NB4 (cell line): ENCODE measurements around the gene ARID1B.

Source experiments
- DNase-seq: peaks from one replicate; pipeline ENCODE4 v3.0.0; 2010; ENCODE audit warnings: low read depth
- H3K4me3 ChIP-seq: one replicate; pipeline ENCODE4 v1.5.1; 2011; ENCODE audit warnings: mild to moderate bottlenecking, low read depth, low read length, moderate library complexity
- CTCF ChIP-seq: IDR thresholded peaks from one replicate; pipeline ENCODE4 v1.5.1; 2012; ENCODE audit warnings: low read depth, low read length
- MYC ChIP-seq: IDR thresholded peaks from 2 replicates; pipeline ENCODE4 v1.6.1; 2011; ENCODE audit warnings: low read depth, low read length
- POLR2A ChIP-seq: IDR thresholded peaks from 2 replicates; pipeline ENCODE4 v1.6.1; 2011; ENCODE audit warnings: mild to moderate bottlenecking; ENCODE audit not compliant: insufficient read length; ENCODE audit errors: extremely low read depth
- TF ChIP-seq, protein P1 (sequence below): IDR thresholded peaks from 2 replicates; pipeline ENCODE4 v1.6.1; 2011; ENCODE audit warnings: low read depth, low read length

ARID1B gene

GRCh38 chr6:156844089-156844488, 66.9 kb downstream of the ARID1B start:
- no peak overlapping the region for H3K4me3 ChIP-seq
- TF ChIP-seq CTCF (no peak), MYC (no peak), POLR2A (no peak)
- TF ChIP-seq, protein P1, sequence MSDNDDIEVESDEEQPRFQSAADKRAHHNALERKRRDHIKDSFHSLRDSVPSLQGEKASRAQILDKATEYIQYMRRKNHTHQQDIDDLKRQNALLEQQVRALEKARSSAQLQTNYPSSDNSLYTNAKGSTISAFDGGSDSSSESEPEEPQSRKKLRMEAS: no peak
- no peak for DNase-seq

- TF ChIP-seq CTCF: no peak
- TF ChIP-seq, protein P1: no peak
- no peak for TF ChIP-seq POLR2A
- TF ChIP-seq MYC: no peak
- no peak overlapping the region for H3K4me3 ChIP-seq
- DNase-seq: no peak
Measured at GRCh38 chr6:156845454-156846155, 68.4 kb downstream of the ARID1B start.

DNA sequence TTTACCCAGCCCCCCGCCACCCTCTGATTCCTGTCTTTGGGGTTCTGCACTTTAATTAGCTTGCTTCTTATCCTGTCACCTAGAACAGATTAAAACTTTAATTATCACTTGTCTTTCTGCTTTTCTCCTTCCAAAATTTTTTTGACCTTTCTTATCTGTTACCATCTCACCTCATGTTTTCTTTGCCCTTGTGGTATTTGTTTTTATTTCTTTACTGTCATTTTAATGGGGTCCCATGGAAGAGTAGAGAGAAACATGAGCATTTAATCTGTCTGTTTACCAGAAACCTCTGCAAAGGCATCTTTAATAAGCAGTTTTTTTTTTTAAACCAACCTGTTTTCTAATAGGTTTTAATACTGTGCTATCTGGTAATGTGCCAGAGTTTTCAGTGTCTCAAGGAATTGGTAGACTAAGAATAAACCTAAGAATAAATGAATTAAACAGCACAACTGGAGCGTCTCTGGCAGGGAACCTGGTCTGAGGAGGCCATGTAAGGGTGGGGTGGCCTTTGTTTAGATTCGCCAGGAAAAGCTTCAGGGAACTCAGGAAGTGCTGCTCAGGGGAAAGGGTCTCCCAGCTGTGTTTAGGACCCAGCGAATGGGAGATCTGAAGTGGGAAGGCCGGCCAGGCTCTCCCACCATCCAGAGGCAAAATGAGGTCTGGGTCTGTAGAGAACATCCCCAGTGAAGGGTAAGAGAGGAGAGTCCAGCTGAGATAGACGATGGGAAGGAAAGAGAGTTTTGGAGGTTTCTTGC, 69.8 kb downstream of the ARID1B start:
- TF ChIP-seq MYC (no peak), POLR2A (no peak), CTCF (no peak)
- TF ChIP-seq, protein P1: no peak
- DNase-seq: no peak
- no peak overlapping the region for H3K4me3 ChIP-seq

GRCh38 chr6:156848123-156848522, 70.9 kb downstream of the ARID1B start:
- TF ChIP-seq MYC (no peak), POLR2A (no peak), CTCF (no peak)
- TF ChIP-seq, protein P1: no peak
- H3K4me3 ChIP-seq: no peak overlapping the region
- no peak for DNase-seq

- TF ChIP-seq MYC (no peak), CTCF (no peak), POLR2A (no peak)
- TF ChIP-seq, protein P1: no peak
- H3K4me3 ChIP-seq: no peak overlapping the region
- DNase-seq: peak; percentile 66
Measured at GRCh38 chr6:156848533-156848932, 71.4 kb downstream of the ARID1B start.
